GM21737 (cell line): Measurements from ENCODE around the gene IP6K1.
A peak's percentile ranks its signal among the peaks of the same experiment; 100 is the strongest.
"Not testable (repeated sequence)": the region's sequence is repeated elsewhere in the genome, so short reads cannot be mapped to it uniquely, and the experiment has no call there.

ENCODE experiments used
- ATAC-seq: cut with Tn5 transposase; IDR thresholded peaks from one replicate; pipeline ENCODE4 v1.9.1; 2021; ENCODE audit warnings: mild to moderate bottlenecking, moderate library complexity; ENCODE audit not compliant: unreplicated experiment

Gene IP6K1

DNA sequence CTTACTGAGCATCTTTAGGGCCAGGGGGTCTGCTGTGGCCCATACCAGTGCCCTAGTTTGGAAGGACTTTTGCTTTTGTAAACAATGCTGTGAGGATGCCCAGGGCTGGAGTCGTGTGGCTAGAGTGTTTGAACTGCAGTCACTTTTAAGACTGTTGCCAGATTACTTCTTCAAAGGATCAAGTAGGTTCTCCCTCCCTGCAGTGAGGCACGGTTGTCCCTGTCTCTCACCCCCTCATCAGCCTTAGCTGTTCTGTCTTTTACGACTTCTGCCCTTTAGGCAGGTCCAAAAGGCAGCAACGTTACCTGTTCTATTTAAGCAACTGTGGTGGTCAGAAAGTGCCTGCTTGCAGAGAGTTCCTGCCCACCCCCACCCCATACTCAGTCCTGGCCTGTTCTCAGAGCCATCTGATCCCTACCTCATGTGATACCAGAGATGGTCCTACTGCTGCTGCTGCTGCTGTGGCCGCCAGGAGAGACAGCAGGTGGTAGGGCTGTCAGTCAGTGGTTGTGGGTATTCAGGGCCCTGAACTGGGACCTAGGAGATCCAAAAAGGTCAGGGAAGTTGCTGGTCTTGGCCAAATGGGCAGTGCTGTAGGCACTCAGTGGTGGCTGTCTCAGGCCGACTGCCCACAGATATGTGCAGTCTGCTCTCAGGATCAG, 91.8 kb downstream of the IP6K1 start:
- ATAC-seq, result not testable (repeated sequence)

DNA sequence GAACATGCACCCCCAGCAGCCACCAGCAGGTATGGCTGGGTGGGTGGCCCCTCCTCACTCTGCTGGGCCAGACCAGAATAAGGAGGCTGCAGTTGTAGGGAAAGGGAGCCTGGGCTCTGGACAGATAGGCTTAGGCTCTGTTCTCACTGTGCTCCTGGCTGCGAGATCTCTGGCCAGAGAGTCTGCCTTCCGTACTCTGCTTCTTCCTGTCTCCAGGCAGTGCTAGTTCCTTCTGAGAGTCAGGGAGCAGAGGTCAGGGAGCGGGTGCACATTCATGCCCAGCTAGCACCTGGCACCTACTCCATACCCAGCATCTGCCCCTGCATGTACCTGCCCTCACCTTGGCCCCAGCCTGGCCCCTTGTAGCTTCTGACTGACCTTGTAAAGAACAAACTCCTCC, 94.9 kb downstream of the IP6K1 start:
- ATAC-seq, result not testable (repeated sequence)

DNA sequence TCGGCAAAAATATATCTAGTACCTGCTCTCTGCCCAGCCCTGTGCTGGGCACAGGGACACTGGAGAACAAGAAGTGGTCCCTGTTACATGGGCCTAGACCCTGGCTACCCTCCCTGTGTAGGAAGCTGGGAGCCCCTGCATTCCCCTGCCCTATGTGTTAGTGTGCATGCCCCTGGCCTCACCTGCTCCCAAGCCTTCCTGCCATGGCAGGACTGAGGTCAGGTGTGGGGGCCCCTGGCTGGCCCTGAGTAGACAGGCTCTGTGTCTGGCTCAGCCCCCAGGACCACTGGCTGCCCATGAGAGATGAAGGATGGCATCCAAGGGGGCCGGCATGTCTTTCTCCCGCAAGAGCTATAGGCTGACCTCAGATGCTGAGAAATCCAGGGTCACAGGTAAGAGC, 95.5 kb downstream of the IP6K1 start:
- not testable (repeated sequence) for ATAC-seq

DNA sequence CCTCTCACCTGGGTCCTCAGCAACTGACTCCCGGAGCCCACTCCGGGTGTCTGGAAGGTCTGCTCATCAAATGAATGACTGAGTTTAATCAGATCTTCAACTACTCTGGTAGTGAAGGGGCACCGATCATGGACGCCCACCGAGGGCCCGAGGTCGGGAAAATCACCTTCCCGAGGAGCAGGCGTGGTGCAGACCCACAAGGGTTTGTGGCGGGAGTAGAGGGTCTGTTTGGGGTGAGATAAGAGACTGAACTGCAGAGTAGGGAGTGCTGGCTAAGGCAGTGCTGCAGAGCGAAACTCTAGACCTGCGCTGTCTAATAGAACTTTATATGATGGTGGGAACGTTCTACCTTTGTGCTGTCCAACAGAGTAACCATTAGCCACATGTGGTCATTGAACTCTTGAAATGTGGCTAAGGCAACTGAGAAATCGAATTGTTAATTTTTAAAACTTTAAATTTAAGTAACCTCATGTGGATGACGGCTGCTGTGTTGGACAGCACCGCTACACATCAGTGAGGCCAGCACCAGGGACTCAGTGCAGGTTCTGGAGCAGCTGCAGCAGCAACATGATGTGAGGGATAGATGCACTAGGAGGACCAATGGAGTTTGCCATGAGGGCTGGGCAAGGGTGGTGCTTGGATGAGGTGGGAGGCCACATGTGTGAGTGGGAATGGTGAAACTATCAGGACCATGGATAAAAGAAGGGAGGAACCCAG, 96.3 kb downstream of the IP6K1 start:
- not testable (repeated sequence) for ATAC-seq

DNA sequence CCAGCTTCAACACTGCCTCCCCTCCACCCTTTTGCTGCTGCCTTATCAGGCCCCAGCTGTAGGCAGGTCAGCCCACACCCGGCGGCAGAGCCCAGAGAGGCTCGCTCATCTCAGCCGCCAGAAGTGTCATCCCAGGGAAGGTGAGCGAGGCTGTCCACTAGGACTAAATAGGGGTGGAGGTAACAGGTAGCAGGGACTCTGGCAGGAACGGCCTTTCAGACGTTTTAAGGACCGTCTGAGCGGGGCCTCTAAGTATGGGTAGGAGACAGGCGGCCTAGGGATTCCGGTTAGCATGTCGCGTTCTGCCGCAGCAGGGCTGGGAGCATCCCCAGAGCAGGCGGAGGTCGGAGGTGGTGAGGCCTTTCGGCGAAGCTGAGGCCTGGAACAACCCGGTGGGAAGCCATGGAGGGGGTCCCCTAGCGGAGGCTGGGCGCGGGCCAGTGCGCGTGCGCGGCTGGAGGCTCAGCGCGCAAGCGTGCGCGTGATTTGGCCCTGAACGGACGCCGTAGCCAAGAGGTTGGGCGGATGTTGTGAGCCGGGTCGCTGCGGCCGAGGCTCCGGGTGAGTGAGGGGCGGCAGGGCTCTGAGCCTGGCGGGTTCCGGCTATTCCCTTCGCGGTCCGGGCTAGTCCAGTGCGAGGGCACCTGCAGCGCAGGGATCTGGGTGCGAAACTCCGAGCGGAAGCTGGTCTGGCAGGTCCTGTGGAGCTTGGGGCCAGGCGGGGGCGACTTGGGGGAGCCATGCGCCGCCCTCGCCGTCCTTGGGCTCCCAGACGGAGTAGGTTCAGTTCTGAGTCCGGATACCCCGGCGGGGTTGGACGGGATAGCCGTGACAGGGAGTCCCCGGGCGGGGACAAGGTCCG, 97.1 kb downstream of the IP6K1 start, which contains the start of the genes MST1 and RNF123:
Gene MST1, minus strand, starts transcription at position 429 of the 862 bp plus-strand sequence. CDS start 783 bp downstream, outside the sequence.
Gene RNF123, plus strand, starts transcription at position 512 of the 862 bp plus-strand sequence. CDS start 1,609 bp downstream, outside the sequence.
- peak; percentile 41 for ATAC-seq

DNA sequence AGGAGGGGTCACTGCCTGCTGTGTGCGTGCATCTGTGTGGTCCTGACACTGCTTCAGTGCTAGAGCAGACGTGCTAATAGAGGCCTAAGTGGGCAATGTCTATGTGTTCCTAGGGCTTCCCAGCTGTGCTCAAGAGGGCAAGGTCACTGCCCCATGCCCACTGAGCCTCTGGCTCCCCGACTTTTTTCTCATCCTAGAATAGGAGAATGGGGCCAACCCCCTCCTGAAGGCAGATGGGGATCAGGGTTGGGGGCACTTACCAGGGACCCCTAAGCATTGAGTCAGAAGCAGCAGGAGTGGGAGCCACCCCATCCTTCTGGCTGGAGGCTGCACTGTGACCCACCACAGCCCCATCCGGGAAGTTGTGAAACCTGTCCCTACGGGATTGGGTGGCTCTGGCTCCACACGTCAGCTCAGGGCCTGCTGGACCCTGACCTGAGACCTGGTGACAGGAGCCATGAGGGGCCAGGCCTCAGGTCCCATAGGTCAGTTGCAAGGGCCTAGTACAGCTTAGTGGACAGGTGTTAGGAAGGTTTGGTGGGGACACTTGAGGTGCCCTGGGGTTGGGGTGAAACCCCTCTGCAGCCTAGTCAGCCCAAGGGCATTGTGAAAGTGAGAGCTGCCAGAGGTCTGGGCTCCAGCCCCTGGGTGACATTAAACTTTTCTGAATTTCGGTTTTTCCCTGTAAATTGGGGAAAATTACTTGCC, 97.8 kb downstream of the IP6K1 start:
- ATAC-seq, result peak; percentile 3

DNA sequence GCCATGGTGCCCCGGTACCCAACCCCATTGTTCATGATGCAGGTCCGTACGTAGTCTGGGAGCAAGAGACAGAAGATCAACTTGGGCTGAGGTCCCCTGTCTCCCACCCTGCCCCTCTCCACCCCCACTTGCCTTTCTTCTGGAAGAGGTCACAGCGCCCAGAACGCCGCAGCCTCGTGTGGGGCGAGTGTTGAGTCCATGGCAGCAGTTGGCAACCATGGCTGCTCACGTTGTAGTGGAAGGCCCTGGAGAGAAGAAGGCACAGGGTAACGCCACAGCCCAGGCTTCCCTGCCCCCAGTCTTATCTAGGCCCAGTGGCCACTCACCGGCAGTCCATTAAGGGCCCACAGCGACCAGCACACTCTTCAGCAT, 98.9 kb downstream of the IP6K1 start:
- ATAC-seq, result not testable (repeated sequence)

DNA sequence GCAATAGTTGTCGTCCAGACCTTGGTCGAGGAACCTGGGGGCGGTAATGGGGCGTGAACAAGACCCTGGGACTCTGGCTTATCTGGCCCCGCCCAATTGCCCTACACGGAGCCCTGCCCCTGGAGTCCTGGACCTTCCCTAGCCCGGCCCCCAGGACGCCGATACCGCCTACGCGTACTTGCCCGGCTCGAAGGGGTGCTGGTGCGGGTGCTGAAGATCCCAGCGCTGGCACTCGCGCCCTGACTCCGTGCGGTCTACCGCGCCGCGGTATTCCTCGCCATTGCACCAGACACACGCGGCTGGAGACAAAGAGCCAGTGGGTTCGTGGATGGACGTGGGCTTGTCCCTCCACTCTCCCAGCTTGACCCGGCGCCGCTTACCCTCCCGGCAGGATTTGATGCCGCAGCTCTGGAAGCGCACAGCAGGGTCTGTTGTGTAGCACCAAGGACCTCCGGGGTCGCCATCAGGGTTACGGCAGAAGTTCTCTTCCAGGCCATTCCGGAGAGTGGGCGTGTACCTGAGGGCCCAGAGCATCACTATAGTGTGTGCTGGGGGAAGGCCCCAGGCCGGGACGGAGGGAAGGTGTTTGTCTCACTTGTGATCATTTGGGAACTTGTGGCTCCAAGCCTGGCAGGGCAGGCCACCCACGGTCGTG, 99.4 kb downstream of the IP6K1 start:
- not testable (repeated sequence) for ATAC-seq

DNA sequence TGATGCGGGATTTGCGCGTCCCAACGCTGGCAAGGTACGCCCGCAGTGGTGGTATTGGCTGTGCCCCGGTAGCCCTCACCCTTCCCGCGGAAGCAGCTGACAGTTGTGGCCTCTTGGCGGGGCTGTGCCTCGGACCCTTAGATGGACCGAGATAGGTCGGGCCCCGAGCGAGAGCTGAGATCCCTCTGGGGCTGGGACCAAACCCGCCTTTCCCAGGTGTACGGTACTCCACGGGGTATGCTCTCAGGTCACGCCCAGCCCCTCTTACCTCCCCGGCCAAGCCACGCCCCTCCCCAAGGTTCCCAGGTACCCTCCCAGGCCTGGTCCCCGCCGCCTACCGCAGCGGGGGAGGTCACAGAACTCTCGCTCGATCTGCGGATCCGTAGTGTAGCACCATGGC, 100.0 kb downstream of the IP6K1 start:
- ATAC-seq, result not testable (repeated sequence)

DNA sequence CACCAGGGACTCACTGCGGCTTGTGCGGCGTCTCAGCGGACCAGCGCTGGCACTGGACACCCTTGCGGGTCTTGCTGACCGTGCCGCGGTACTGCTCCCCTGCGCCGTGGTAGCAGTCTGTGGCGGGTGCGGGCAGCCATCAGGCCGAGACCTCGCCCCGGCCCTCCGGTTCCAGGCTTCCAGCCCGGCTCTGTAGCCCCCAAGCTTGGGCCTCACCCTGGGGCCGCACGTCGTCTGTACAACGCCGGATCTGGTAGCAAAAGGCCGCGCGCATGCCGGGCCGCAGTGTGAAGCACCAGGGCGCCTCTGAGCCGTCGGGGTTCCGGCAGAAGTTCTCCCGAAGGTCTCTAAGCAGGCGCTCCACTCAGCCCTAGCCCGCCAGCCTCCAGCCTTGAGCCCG, 100.5 kb downstream of the IP6K1 start:
- ATAC-seq, result not testable (repeated sequence)

DNA sequence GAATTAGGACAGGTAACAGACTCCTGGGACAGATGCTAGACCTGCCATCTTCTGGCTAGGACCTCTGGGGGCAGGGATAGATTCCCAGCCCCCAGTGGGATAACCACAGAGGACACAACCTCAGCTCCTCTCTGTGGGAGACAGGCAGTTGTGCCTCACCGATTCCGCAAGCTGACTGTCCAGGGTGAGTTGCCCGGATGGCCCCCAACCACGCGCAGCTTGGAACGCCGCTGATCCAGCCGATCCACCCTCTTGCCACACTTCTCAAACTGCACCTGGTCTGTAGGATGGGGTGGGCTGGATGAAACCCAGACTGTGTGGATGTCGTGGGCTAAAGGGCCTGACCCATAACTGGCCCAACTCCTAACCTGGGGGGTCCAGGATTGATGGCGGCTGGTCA, 101.2 kb downstream of the IP6K1 start:
- ATAC-seq, result not testable (repeated sequence)

DNA sequence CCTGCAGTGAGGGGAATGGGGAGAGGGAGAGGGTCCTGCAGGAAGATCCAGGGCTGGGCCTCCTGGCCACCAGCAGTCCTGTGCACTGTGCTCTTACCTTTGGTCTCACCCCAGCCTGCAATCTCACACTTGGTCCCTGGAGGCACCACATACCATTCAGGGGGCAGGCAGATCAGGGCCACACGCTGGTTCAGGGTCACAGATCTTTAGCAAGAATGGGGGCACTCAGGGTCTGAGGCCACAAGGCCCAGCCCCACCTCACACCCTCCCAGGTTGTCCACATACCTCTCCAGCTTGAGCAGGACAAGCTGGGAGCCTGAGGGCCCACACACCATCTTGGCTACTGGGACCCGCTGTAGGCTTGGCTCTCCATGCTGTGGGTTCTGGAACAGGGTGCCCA, 101.9 kb downstream of the IP6K1 start:
- ATAC-seq, result not testable (repeated sequence)

DNA sequence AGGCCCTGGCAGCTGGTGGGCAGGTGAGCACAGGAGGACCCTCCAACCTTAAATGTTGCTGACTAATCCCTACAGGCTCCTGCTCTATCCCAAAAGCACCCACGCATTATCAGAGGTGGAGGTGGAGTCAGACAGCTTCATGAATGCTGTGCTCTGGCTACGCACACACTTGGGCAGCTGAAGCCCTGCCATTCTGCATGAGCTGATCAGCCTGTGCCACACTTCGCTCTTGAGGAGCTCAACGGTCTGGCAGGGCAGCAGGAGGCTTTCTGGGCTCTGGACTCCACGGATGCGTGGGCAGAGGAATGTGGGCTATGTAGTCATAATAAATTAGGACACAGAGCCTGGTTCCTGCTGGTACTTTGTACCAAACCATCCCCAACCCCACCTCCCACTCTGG, 103.2 kb downstream of the IP6K1 start:
- no peak for ATAC-seq

DNA sequence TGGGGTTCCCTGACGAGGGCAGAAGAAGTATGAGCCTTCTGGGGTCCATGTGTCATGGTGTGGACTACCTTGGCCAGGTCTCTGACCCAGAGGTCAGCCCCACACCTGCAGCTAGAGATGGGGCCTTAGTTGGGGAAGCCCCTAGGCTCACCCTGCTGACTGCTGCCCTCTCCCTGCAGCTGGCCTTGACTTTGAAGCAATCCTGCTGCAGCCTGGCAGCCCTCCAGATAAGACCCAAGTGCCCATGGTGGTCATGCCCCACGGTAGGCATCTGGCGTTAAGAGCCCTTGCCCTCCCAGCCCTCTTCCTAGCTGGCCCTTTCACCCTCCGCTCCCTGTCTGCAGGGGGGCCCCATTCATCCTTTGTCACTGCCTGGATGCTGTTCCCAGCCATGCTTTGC, 104.8 kb downstream of the IP6K1 start:
- no peak for ATAC-seq

DNA sequence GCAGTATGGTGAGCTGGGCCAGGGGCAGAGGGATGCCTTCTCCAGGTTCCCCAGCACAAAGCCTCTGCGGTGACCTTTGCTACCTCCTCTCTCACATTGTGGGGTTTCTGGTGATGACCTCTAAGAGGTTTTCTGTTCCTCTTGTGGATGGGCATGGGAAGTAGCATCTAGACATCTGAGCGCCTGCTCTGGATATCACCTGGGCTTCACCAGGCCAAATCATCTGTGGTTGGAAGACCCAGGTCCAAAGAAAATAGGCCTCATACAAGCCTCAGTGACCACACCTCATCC, 105.2 kb downstream of the IP6K1 start:
- no peak for ATAC-seq

DNA sequence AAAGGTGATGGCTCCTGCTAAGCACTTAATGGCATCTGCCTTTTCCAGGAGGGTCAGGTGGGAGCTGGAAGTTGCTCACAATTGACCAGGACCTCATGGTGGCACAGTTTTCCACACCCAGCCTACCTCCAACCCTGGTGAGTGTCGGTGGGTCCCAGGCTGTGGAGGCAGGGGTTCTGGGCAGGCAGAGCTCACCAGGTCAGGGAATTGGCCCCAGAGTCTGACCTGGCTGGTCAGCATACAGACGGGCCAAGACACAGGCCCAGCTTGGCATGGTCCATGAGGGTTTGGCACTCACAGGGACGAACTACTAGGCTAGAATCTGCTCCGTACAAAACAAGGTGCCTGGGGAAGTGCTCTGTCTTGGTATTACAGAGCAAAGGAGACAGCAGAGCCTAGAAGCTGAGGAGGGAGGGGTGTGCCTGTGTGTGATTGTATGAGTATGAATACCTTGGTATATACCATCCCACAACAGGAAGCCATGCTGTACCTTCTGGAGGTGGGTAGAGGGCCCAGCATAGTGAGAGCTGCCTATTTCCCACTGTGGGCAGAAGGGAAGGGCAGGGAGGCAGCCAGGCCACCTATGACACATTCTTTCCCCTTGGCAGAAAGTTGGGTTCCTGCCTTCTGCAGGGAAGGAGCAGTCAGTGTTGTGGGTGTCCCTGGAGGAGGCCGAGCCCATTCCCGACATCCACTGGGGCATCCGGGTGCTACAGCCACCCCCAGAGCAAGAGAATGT, 105.7 kb downstream of the IP6K1 start:
- ATAC-seq, result no peak

DNA sequence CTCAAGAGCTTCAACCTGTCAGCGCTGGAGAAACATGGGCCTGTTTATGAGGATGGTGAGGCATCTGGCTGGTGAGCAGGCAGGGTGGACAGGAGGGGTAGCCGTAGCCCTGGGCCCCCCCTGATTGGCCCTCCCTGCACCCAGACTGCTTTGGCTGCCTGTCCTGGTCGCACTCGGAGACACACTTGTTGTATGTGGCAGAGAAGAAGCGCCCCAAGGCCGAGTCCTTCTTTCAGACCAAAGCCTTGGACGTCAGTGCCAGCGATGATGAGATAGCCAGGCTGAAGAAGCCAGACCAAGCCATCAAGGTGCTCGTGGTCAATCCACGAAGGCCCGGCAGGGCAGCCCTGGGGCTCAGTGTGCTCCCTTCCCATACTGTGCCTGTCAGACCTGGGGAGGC, 110.4 kb downstream of the IP6K1 start:
- no peak for ATAC-seq

DNA sequence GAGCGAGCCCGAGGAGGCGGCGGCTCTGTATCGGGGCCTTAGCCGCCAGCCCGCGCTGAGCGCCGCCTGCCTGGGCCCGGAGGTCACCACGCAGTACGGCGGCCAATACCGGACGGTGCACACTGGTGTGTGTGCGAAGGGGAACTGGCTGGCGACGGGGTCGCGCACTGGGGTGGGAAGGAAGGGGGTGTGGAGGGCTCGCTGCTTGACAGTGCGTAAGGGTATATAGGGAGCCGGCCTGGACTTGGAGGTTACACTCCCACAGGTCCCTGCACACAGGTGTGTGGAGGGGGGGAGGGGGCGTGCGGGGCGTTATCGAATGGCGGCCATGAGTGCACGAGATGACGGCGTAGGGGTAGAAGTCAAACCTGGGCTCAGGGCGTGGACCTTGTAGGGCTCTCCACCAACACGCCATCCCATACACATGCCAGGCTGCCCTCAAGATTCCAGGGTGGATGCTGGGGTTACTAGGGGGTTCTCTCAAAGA, 111.8 kb downstream of the IP6K1 start:
- ATAC-seq, result peak; percentile 16
